Stimulated activated CD8-positive, alpha-beta memory T cell treated with anti-CD3 and anti-CD28 coated beads, Interleukin-15, amount 100 ng/mL, for 1 hour (primary cell): ENCODE measurements around the gene SORT1.
"Not testable (repeated sequence)": the region's sequence is repeated elsewhere in the genome, so short reads cannot be mapped to it uniquely, and the experiment has no call there.

Experiments used
- DNase-seq: peaks from one replicate; pipeline ENCODE4 v3.0.0-alpha.2; 2020; ENCODE audit warnings: low read depth

SORT1 gene

GRCh38 chr1:109396871-109397580, 692 bp downstream of the SORT1 start:
- DNase-seq: no peak

GRCh38 chr1:109396513-109396839, 1.2 kb downstream of the SORT1 start:
- DNase-seq: no peak

GRCh38 chr1:109395602-109396512, 1.9 kb downstream of the SORT1 start:
- no peak for DNase-seq

DNA sequence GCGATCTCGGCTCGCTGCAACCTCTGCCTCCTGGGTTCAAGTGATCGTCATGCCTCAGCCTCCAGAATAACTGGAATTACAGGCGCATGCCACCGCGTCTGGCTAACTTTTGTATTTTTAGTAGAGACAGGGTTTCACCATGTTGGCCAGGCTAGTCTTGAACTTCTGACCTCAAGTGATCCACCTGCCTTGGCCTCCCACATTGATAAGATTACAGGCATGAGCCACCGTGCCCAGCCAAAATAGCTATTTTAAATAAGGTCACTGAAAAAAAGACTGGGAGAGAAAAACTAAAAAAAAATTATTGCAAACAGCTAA, 2.5 kb downstream of the SORT1 start:
- not testable (repeated sequence) for DNase-seq

DNA sequence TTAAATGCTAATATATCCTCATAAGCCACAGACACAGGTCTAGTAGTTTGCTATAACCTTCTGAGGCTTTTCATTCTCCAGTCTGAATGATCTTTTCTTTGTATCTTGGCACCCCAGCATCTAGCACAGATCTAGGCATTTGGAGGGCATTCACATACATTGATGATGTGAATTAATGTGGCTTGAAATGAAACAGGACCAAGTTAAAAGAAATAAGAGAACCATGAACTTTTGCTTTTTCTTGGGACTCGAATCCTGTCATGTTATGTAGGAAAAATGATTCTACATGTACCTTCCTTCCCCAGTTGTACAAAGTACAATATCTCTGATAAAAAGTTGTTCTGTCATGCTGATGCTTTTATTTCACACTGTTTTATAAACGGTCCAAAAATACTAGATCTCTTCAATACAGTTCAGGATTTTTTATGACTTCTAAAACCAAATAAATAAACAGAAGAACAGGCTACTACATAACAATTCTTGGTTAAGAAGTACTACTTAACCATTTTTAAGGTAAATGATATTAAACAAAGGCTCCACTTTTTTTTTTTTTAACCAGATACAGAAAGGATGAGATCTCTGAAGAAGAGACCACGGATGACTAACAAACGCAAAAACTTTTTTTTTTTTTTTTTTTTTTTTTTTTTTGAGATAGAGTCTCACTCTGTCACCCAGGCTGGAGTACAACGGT, 3.0 kb downstream of the SORT1 start:
- DNase-seq: no peak

GRCh38 chr1:109393617-109394233, 4.0 kb downstream of the SORT1 start:
- DNase-seq: no peak

- DNase-seq: no peak
These were observed 4.7 kb downstream of the SORT1 start for GRCh38 chr1:109392788-109393616.

GRCh38 chr1:109392037-109392787, 5.5 kb downstream of the SORT1 start:
- DNase-seq: no peak

DNA sequence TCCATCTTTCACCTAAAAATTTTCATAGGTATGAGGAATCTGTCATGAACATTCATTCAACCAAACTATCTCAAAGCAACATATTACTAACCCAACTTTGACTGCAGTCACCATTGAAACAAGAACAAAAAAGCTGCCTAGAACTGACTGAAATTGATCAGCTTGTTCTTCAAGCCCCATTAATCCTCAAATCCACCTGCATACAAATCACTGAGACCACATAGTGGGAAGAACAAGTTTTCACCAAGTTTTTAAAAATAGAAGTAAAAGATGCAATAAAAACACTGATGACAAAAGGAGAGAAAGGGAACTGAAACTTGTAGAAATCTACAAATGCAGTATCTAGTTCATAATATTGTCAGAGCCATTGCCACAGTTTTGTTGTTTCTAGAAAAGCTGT, 6.1 kb downstream of the SORT1 start:
- no peak for DNase-seq

- DNase-seq: no peak
These were observed 6.6 kb downstream of the SORT1 start for GRCh38 chr1:109391157-109391556.

GRCh38 chr1:109389638-109390341, 7.9 kb downstream of the SORT1 start:
- no peak for DNase-seq

GRCh38 chr1:109388884-109389637, 8.7 kb downstream of the SORT1 start:
- no peak for DNase-seq

DNA sequence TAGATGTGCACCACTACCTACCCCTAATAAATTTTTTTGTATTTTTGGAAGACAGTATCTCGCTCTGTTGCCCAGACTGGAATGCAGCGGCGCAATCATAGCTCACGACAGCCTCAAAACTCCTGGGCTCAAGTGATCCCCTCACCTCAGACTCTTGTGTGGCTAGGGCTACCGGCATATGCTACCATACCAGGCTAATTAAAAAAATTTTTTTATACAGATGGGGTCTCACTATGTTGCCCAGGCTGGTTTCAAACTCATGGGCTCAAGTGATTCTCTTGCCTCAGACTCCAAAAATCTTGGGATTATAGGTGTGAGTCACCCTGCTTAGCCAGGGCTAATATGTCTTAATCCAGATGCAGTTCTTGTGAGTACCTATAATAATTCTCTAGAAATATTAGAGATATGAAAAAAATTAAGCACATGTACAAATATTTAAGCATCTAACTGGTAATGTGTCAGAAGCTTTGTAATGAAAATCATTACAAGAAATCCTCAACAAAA, 9.5 kb downstream of the SORT1 start:
- no peak for DNase-seq

DNA sequence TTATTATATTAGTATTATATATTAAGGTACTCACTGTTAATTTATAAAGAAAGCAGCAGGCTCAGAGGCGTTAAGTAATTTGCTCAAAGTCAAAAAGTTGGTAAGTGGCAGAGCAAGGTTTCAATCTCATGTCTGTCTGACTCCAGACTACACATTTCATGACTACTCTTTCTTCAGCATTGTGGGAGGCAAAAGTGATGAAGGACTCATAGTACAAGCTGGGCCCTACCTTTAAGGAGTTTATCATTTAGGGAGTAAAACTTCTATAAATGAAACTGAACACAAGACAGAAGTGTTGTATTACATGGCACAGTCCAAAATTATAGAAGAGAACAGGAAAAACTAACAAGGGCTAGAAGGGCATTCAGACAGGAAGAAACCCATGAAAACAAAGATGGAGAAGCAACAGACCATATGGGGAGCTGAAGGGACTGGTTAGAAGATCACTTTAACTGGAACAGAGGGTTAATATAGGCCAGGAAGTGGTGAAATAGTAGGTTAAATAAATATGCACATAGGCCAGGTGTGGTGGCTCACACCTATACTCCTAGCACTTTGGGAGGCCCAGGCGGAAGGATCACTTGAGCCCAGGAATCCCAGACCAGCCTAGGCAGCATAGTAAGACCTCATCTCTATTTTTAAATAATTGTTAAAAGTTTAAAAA, 11.5 kb downstream of the SORT1 start:
- DNase-seq: no peak

DNA sequence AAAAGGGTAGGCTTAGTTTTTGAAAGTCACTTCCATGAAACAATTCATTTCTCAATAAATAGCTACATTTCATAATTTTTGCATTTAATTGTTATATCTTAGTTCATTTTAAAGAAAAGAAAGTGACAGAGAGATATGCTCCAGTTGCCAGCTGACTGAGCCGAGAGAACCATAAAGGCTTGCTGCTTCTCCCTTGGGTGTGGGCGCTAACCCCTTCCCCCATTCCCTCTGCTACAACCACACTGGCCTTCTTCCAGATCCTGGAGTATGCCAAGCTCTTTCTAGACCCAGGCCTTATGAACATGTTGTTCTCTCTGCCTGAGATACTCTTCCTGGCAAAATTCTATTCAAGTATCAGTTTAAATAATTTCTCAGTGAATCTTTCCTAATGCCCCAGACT, 12.3 kb downstream of the SORT1 start:
- no peak for DNase-seq

- no peak for DNase-seq
These were observed 13.9 kb downstream of the SORT1 start for GRCh38 chr1:109383854-109384253.

- no peak for DNase-seq
These were observed 14.5 kb downstream of the SORT1 start for GRCh38 chr1:109383087-109383779.

- no peak for DNase-seq
These were observed 16.1 kb downstream of the SORT1 start for GRCh38 chr1:109381573-109381972.
